Activated CD4-positive, alpha-beta T cell treated with anti-CD3 and anti-CD28 coated beads, Interleukin-2, amount 50 U/mL, for 16 hours (primary cell): ENCODE measurements around the gene NEK7.

Experiments
- DNase-seq: peaks from one replicate; pipeline ENCODE4 v3.0.0-alpha.2; 2020

The NEK7 gene

GRCh38 chr1:198147216-198147615 lies 9.6 kb upstream of the NEK7 start:
- no peak for DNase-seq

- DNase-seq, result no peak
Measured at GRCh38 chr1:198150369-198150768, 6.4 kb upstream of the NEK7 start.

GRCh38 chr1:198151688-198152087 lies 5.1 kb upstream of the NEK7 start:
- no peak for DNase-seq

GRCh38 chr1:198153103-198153502 lies 3.7 kb upstream of the NEK7 start:
- no peak for DNase-seq

- DNase-seq, result no peak
Measured at GRCh38 chr1:198153804-198154203, 3.0 kb upstream of the NEK7 start.

GRCh38 chr1:198155253-198155652 lies 1.5 kb upstream of the NEK7 start:
- no peak for DNase-seq

- peak; percentile 84 for DNase-seq
Measured at GRCh38 chr1:198156111-198156744, 570 bp upstream of the NEK7 start.

GRCh38 chr1:198157241-198157846 lies 546 bp downstream of the NEK7 start:
- peak; percentile 89 for DNase-seq

GRCh38 chr1:198157847-198158725 lies 1.3 kb downstream of the NEK7 start:
- DNase-seq, result no peak

- DNase-seq, result peak; percentile 93
Measured at GRCh38 chr1:198158735-198159589, 2.2 kb downstream of the NEK7 start.

GRCh38 chr1:198160222-198160621 lies 3.4 kb downstream of the NEK7 start:
- DNase-seq, result no peak

GRCh38 chr1:198160946-198161614 lies 4.3 kb downstream of the NEK7 start:
- no peak for DNase-seq

- DNase-seq, result no peak
Measured at GRCh38 chr1:198161718-198162090, 4.9 kb downstream of the NEK7 start.

- no peak for DNase-seq
Measured at GRCh38 chr1:198162091-198162767, 5.4 kb downstream of the NEK7 start.

- DNase-seq, result peak; percentile 60
Measured at GRCh38 chr1:198165927-198166647, 9.3 kb downstream of the NEK7 start.

GRCh38 chr1:198166900-198167299 lies 10.1 kb downstream of the NEK7 start:
- DNase-seq, result no peak

GRCh38 chr1:198167436-198167934 lies 10.7 kb downstream of the NEK7 start:
- peak; percentile 52 for DNase-seq

- no peak for DNase-seq
Measured at GRCh38 chr1:198168227-198168626, 11.4 kb downstream of the NEK7 start.

- DNase-seq, result no peak
Measured at GRCh38 chr1:198169672-198170071, 12.9 kb downstream of the NEK7 start.

GRCh38 chr1:198171667-198172540 lies 15.1 kb downstream of the NEK7 start:
- DNase-seq, result no peak
